Rectal smooth muscle tissue (tissue), 1 donor: ENCODE data around the gene GRIK2.
"Not testable (repeated sequence)": the region's sequence is repeated elsewhere in the genome, so short reads cannot be mapped to it uniquely, and the experiment has no call there.

Source experiments
- H3K27ac ChIP-seq: one replicate; pipeline ENCODE4 v1.7.0; 2013; ENCODE audit warnings: low read depth, low read length, inconsistent platforms
- H3K27me3 ChIP-seq: one replicate; pipeline ENCODE4 v1.7.0; 2013; ENCODE audit warnings: low read length; ENCODE audit not compliant: control insufficient read depth, insufficient read depth
- H3K36me3 ChIP-seq: one replicate; pipeline ENCODE4 v1.7.0; 2013; ENCODE audit warnings: low read length; ENCODE audit not compliant: control insufficient read depth, insufficient read depth
- H3K4me1 ChIP-seq: one replicate; pipeline ENCODE4 v1.7.0; 2013; ENCODE audit warnings: low read length; ENCODE audit not compliant: control insufficient read depth, insufficient read depth
- H3K4me3 ChIP-seq: one replicate; pipeline ENCODE4 v1.7.0; 2013; ENCODE audit warnings: low read length
- H3K9ac ChIP-seq: one replicate; pipeline ENCODE4 v1.7.0; 2013; ENCODE audit warnings: low read length

GRIK2 gene

DNA sequence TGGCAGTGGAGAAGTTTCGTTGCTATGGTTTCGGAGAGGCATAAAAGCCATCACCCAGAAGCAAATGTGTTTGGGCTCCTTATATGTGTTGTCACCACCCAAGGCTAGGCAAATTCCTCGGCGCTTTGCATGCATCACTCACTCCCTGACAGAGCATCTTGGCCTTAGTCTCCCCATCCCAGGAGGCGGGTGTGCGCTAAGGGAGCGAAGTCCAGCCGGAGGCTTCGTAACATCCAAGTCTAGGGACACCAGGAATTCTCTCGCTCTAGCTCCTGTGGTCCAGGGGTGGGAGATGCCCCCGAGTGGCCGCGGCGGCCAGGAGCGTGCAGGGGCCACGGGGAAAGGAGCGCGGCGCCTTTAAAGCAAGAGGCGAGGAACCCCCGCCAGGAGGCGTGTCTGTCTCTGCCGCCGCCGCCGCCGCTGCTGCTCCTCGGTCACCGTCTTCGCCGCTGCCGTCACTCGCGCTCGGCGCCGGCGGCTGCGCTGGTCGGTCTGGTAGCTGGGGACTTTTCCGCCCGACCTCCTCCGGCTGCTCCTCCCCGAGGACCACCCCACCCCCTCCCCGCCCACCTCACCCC is at the start of gene GRIK2:
TSS of gene GRIK2 (plus strand) at position 458 of the 578 bp plus-strand sequence.
- peak within 1 kb of the TSS; percentile 65 for H3K4me3 ChIP-seq
- no peaks in the 10 kb centered on the region for H3K36me3 ChIP-seq
- H3K9ac ChIP-seq, result no peak within 1 kb of the TSS
- no peak within 1 kb of the TSS for H3K27ac ChIP-seq
- peaks cover 10% of the 10 kb centered on the region for H3K27me3 ChIP-seq
- H3K4me1 ChIP-seq, result no peaks in the 10 kb centered on the region

DNA sequence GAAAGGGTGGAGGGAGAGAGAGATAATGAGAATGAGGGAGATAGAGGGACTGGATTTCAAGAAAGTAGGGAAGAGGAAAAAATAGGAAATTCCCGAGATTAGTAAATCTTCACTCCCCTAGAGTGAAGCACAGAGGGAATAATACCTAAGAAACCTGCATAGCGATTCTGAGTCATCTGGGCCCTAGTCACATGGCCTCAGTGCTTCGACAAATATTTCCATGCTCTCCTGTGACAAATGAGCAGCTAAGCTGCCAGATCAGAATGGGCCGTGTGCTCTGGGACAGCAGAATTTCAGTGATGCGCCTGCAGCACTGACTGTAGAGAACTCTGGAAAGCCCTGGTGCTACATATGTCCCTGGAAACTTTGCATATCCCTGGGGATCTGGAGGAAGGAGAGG is 48.6 kb upstream of the GRIK2 start:
- Histone ChIP-seq H3K27ac (no peak overlapping the region), H3K36me3 (no peaks in the 10 kb centered on the region), H3K27me3 (no peaks in the 10 kb centered on the region), H3K4me3 (no peak overlapping the region), H3K9ac (no peak overlapping the region), H3K4me1 (no peaks in the 10 kb centered on the region)

DNA sequence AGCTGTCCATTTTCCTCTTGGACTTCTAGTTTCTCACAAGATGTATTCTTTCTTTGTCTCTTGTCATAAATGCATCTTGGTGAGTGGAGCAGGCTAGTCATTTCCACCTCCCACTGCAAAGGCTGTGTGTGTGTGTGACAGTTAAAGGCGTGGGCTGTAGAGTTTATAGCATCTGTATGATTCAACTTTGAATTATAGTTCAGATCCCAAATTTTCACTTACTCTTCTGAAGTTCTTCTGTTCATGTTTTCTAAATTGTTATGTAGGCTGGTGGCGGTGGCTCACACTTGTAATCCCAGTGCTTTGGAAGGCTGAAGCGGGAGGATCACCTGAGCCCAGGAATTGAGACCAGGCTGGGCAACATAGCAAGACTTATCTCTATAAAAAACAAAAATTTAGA is 44.7 kb upstream of the GRIK2 start:
- Histone ChIP-seq H3K4me1 (no peaks in the 10 kb centered on the region), H3K4me3 (no peak overlapping the region), H3K27me3 (no peaks in the 10 kb centered on the region), H3K9ac (no peak overlapping the region), H3K36me3 (no peaks in the 10 kb centered on the region), H3K27ac (no peak overlapping the region)

DNA sequence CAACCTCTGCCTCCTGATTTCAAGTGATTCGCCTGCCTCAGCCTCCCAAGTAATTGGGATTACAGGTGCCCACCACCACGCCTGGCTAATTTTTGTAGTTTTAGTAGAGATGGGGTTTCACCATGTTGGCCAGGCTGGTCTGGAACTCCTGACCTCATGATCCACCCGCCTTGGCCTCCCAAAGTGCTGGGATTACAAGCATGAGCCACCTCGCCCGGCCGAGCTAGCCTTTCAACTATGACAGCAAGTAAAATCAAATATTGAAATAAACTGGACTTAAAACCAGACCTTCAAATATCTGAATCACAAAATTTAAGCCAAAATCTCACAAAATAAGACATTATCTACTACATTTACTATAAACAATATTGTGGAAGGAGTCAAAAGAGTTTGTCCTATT is 42.9 kb upstream of the GRIK2 start:
- H3K9ac ChIP-seq, H3K4me1 ChIP-seq, H3K27me3 ChIP-seq, H3K4me3 ChIP-seq, H3K36me3 ChIP-seq, H3K27ac ChIP-seq: not testable (repeated sequence)

DNA sequence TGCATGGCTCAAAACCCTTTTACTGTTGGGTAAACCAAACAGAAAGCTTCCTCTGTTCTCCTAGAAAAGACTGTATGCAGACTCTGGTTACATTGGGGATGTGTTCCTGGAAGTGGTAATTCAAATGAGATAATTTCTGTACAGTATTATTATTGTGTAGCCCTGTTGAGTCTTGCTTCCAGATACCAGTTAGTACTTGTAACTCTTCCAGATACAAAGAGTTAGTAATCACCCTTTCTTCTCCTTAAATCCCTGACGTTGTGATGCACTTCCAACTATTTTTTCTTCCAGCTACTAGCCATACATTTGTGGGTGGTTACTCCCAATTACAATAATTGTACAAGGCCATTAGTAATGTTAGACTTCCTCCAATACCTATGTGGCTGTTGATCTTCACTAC is 42.3 kb upstream of the GRIK2 start:
- H3K9ac ChIP-seq, result no peak overlapping the region
- no peaks in the 10 kb centered on the region for H3K4me1 ChIP-seq
- no peak overlapping the region for H3K27ac ChIP-seq
- no peaks in the 10 kb centered on the region for H3K36me3 ChIP-seq
- H3K27me3 ChIP-seq, result no peaks in the 10 kb centered on the region
- H3K4me3 ChIP-seq, result no peak overlapping the region

- Histone ChIP-seq H3K4me3 (no peak overlapping the region), H3K36me3 (no peaks in the 10 kb centered on the region), H3K27me3 (no peaks in the 10 kb centered on the region), H3K27ac (no peak overlapping the region), H3K4me1 (no peaks in the 10 kb centered on the region), H3K9ac (no peak overlapping the region)
Measured at GRCh38 chr6:101352316-101352715, 41.2 kb upstream of the GRIK2 start.

- Histone ChIP-seq H3K9ac (no peak overlapping the region), H3K36me3 (no peaks in the 10 kb centered on the region), H3K4me1 (no peaks in the 10 kb centered on the region), H3K27me3 (no peaks in the 10 kb centered on the region), H3K27ac (no peak overlapping the region), H3K4me3 (no peak overlapping the region)
Measured at GRCh38 chr6:101365181-101365580, 28.3 kb upstream of the GRIK2 start.

DNA sequence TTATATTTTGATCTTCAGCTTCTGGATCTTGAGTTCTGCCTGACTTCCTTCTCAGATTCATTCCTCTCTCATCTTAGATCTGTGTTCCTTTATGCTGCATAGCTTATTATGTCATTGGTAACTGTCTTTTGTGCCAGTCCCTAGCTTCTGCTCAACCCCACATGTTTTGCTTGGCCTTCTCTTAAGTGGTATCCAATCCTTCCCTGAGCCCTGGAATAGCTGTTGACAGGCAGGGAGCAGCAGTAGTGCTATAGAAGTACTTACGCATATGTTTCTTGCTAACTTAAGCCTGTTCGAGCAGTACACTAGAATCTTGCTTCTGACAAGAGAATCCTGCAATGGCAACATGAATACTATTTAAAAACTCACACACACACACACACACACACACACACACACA is 13.6 kb upstream of the GRIK2 start:
- H3K27ac ChIP-seq, result no peak overlapping the region
- H3K4me1 ChIP-seq, result no peaks in the 10 kb centered on the region
- no peak overlapping the region for H3K9ac ChIP-seq
- H3K27me3 ChIP-seq, result no peaks in the 10 kb centered on the region
- no peaks in the 10 kb centered on the region for H3K36me3 ChIP-seq
- H3K4me3 ChIP-seq, result no peak overlapping the region

DNA sequence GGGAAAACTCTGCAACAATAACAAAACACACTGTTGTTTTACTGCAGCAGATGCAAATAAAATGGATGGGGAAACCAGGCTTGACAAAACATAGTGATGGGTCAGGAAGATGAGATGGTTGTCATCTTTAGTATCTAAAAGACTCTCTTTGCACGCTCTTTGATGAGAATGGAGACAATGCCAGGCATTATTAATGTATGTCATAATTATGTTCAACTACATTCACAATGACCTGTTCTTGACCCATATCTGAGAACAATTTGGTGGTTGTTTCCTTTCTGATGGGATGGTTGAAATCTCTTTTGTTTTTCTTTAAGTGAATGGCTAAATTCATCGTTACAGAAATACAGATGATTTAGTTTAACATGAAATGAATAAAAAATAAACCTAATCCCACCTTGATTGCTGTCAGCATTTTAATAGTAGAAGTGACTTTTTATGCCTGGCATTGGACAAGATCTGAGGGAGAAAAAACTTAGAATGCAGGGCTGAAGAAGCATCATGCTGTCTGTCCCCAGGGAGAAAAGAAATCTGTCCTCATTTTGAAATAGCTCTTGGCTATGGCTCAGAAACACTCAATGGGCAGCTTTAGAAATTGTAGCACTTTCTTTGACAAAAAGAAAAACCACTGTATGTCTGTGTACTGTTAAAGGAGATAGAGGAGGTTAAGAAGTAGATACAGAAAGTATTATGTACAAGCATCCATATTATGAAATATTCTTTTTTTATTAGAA is 12.4 kb upstream of the GRIK2 start:
- H3K4me1 ChIP-seq, result no peaks in the 10 kb centered on the region
- H3K36me3 ChIP-seq, result no peaks in the 10 kb centered on the region
- H3K9ac ChIP-seq, result no peak overlapping the region
- no peaks in the 10 kb centered on the region for H3K27me3 ChIP-seq
- H3K4me3 ChIP-seq, result no peak overlapping the region
- no peak overlapping the region for H3K27ac ChIP-seq

DNA sequence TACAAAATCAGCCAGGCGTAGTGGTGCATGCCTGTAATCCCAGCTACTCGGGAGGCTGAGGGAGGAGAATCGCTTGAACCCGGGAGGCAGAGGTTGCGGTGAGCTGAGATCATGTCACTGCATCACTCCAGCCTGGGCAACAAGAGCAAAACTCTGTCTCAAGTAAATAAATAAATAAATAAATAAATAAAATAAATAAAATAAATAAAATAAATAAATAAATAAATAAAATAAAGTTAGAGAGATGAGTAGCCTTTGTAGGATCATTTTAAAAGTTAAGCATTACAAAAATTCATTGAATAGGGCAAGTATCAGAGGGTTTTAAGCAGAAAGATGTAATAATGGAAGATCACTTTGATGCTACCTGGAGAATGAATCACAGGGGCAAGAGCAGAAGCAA is 9.8 kb upstream of the GRIK2 start:
- H3K36me3 ChIP-seq, H3K27ac ChIP-seq, H3K4me3 ChIP-seq, H3K9ac ChIP-seq, H3K27me3 ChIP-seq, H3K4me1 ChIP-seq: not testable (repeated sequence)

DNA sequence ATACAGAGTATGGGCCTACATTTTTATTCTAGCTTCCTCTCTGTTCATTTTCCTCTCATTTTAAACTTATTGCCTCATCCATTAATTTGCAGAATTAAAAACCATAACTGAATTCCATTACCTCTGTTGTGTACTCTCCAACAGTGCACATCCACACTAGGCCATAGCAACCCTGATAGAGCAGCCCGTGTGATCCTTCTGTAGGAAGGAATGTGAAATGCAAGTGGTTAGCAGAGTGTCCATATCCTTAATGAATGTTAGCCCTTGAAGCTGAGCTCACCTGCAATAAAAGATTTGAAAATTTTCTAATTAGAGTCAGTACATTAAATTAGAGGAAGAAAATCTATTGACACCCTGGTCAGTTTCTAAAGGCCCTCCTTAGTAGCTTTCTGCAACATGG is 6.5 kb upstream of the GRIK2 start:
- H3K4me3 ChIP-seq, result no peak overlapping the region
- no peaks in the 10 kb centered on the region for H3K27me3 ChIP-seq
- H3K27ac ChIP-seq, result no peak overlapping the region
- H3K36me3 ChIP-seq, result no peaks in the 10 kb centered on the region
- H3K4me1 ChIP-seq, result no peaks in the 10 kb centered on the region
- H3K9ac ChIP-seq, result no peak overlapping the region

GRCh38 chr6:101391772-101392585 is 1.5 kb upstream of the GRIK2 start:
- Histone ChIP-seq H3K4me3 (no peak overlapping the region), H3K27me3 (peaks cover 10% of the 10 kb centered on the region), H3K36me3 (no peaks in the 10 kb centered on the region), H3K9ac (no peak overlapping the region), H3K4me1 (no peaks in the 10 kb centered on the region), H3K27ac (no peak overlapping the region)
